Skin of body (tissue), 2 donors: ENCODE data around the gene VPS52. TPM values are rescaled to one million over a fixed set of nuclear protein-coding genes. Genes with fewer than 3 reads are reported as not detected.
A peak's percentile ranks its signal among the peaks of the same experiment; 100 is the strongest.
"Not testable (repeated sequence)": the region's sequence is repeated elsewhere in the genome, so short reads cannot be mapped to it uniquely, and the experiment has no call there.

Experiments
- DNase-seq: peaks from one replicate; lab custom pipeline; 2025; lab: John Stamatoyannopoulos, UW
- total RNA-seq: library from RNA; depleted of rRNA; stranded (reverse); fragments of >200 nt; gene quantifications from one replicate; pipeline ENCODE4 v1.2.3, GENCODE V29; 2014

VPS52 gene
- total RNA-seq, 1 donor from 2014 or later: 35.7 TPM

- DNase-seq: no peak
Measured at GRCh38 chr6:33251395-33252012, 20.2 kb downstream of the VPS52 start.

- no peak for DNase-seq
Measured at GRCh38 chr6:33250731-33251130, 20.9 kb downstream of the VPS52 start.

- DNase-seq: no peak
Measured at GRCh38 chr6:33249732-33250630, 21.7 kb downstream of the VPS52 start.

GRCh38 chr6:33248932-33249731 is 22.5 kb downstream of the VPS52 start:
- DNase-seq: peak; percentile 99

- no peak for DNase-seq
Measured at GRCh38 chr6:33248643-33248931, 23.1 kb downstream of the VPS52 start.

- DNase-seq: peak; percentile 87
Measured at GRCh38 chr6:33247977-33248642, 23.6 kb downstream of the VPS52 start.

- DNase-seq: no peak
Measured at GRCh38 chr6:33243476-33243875, 28.2 kb downstream of the VPS52 start.

GRCh38 chr6:33241968-33242367 is 29.7 kb downstream of the VPS52 start:
- DNase-seq: no peak

- DNase-seq: no peak
Measured at GRCh38 chr6:33237741-33238140, 33.9 kb downstream of the VPS52 start.

- DNase-seq: no peak
Measured at GRCh38 chr6:33236852-33237251, 34.8 kb downstream of the VPS52 start.

GRCh38 chr6:33236328-33236727 is 35.3 kb downstream of the VPS52 start:
- DNase-seq: no peak

GRCh38 chr6:33235221-33235634 is 36.4 kb downstream of the VPS52 start:
- no peak for DNase-seq

- not testable (repeated sequence) for DNase-seq
Measured at GRCh38 chr6:33226503-33227120, 45.1 kb downstream of the VPS52 start.

GRCh38 chr6:33217681-33218080 is 54.0 kb downstream of the VPS52 start:
- no peak for DNase-seq

GRCh38 chr6:33217246-33217645 is 54.4 kb downstream of the VPS52 start:
- DNase-seq: no peak

- DNase-seq: no peak
Measured at GRCh38 chr6:33216117-33216649, 55.5 kb downstream of the VPS52 start.

GRCh38 chr6:33215271-33216116 is 56.2 kb downstream of the VPS52 start:
- no peak for DNase-seq

GRCh38 chr6:33213989-33214335 is 57.7 kb downstream of the VPS52 start:
- no peak for DNase-seq

GRCh38 chr6:33213166-33213988 is 58.3 kb downstream of the VPS52 start:
- no peak for DNase-seq
